GM15510 (cell line): ENCODE data around the gene USP6.
A peak's percentile ranks its signal among the peaks of the same experiment; 100 is the strongest.

ENCODE experiments used
- POLR2A ChIP-seq: IDR thresholded peaks from 3 replicates; pipeline ENCODE4 v1.6.1; 2011; ENCODE audit warnings: borderline replicate concordance; ENCODE audit not compliant: insufficient read length; ENCODE audit errors: extremely low read depth

Gene USP6

DNA sequence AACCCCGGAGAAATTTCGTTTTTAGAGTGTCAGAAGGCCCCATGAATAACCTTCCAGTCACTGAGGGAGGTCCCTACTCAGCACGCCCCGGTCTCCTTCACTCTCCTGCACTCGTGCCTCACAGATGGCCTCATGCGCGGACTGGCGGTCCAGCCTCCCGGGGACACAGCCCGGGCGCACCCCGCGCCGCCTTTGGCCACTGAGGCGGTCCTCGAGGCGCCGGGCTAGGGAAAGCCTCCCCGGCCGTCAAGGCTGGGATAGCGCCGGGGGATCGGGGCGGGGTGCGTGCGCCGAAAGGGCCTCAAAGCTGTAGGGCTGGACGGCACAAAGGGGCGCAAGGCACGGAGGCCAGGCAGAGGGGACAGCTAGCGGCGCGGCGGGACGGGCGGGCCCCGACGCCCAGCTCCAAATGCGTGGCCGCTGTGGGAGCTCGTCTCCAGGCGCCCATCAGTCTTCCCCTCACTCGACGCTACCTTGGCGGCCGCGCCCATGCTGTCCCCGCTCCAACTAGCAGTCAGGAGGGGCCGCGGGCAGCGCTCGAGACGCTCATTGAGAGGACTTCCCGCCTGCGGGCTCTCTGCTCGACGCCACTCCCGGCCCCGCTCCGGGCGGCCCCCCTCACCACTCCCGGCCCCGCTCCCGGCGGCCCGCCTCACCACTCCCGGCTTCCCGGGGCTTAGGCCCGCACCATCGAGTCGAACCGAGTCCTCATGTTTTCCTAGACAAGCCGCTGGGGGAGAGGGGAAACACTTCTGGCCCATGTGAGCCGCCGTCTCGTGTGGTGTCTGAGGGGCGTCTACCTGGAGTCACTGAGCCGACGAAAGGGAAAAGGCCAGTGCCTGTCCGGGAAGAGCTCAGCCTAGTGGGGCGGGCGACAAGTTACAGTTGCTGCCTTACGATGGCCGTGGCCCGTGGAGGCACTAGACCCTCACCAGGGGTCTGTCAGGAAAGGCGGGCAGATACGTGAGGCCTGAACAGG, at the start of gene USP6:
TSS of gene USP6 (plus strand) at position 360 of the 979 bp plus-strand sequence. CDS start 14,336 bp downstream, outside the sequence.
- no peak for TF ChIP-seq POLR2A

DNA sequence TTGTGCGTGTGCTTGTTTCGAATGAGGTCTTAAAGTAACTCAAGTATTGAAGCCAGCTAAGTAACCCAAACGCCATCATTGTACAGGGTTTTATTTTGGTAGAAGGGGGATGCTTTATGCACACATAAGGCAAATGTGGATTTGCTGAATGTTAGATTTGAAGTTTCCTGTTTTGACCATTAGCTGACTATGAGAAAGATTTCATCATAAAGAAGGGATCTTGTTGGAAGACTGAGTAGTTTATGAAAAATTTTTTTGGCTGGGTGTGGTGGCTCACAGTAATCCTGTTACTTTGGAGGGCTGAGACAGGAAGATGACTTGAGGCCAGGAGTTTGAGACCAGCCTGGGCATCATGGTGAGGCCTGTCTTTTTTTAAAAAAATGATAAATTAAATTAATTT, 47.6 kb upstream of the USP6 start:
- no peak for TF ChIP-seq POLR2A

DNA sequence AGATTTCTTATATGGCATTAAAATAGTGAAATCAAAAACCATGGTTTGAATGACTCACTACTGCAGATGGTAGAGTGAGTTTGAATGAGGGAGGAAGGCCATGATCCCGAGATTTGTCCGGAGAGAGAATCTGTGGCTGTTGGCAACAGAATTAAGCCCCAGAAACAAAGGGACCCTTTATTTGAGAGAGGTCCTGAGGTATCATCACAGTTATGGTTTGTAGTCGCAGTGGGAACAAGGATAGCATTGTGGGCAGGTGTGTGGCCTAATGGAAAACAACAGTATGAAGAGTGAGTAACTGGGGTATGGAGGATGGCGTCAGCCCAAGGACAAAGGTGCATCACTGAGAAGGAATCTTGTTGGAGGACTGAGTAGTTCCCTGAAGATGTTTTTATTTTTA, 46.1 kb upstream of the USP6 start:
- no peak for TF ChIP-seq POLR2A

DNA sequence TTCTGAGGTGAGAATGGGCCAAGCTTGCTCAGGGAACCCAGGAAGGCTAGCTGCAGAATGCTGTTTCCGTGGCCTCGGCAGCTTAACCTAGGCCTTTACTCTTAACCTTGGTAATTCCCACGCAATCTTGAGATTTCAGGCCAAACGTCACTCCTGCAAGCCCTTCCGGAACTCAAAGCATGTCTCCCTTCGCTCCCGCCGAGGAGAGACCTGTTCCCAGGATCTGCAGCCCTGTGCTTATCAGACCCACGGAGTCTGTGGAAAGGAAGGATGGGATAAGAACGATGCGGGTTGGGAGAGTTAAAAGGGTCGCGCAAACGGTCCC, 38.1 kb upstream of the USP6 start:
- no peak for TF ChIP-seq POLR2A

DNA sequence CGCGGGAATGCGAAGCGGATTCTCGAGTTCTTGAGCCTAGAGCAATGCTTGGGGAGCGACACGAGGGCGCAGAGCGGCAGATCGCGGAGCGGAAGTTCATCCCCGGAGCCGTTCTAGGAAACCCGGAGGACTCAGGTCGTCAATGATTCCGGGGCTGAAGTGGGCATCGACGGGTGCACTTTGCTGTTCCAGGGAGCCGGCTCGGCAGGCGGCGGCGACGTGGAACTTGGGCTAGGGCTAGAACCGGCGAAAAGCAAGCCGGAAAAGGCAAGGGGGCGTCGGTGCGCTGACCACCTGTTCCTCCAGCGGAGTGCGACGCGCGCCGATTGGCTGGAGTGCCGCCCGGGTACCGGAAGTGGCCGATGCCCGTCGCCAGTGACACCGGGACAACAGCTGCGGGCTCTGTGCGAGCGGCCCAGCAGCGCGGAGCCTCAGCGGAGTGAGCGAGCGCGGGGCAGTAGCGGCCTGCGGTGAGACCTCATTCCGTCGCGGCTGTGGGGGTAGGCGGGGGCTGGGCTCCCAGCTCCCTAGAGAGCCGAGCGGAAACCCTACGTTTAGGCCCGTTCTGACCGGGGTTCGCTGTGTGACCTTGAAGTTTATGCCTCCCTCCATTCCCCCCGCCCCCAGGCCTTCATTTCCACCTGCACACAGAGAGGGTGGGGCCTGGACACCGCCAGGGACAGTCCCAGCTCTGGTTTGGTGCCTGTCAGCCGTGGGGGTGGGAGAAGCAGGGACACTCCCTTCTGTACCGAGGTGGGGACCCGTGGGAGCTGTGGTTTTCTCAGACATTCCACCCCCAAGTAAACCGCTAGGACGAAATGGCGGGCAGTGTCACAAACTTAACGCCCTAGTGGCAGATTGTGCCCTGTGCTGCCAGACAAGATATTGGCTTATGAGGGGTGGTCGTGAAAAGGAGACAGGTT, 37.5 kb upstream of the USP6 start, which contains the start of gene ZFP3:
TSS of gene ZFP3 (plus strand) at position 362 of the 923 bp plus-strand sequence. CDS start 13,038 bp downstream, outside the sequence.
- TF ChIP-seq POLR2A: peak; percentile 79

DNA sequence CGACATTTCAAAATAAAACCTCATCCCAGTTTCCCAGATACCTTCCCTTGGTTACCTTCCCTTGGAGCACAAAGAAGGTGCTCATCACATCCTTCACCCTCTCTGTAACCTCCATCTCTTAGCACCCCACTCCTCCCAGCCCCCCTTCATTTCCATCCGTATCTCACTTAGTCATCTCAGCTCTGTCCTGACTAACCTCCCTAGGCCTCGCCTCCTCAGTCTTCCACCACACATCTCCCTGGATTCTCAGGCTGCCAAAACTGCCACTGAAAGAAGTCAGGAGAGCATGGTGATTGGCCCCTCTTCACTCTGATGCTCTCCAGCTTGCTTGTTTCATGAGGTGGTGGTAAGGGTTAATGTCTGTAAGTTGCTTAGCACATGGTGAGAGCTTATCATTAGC, 35.2 kb upstream of the USP6 start:
- no peak for TF ChIP-seq POLR2A

DNA sequence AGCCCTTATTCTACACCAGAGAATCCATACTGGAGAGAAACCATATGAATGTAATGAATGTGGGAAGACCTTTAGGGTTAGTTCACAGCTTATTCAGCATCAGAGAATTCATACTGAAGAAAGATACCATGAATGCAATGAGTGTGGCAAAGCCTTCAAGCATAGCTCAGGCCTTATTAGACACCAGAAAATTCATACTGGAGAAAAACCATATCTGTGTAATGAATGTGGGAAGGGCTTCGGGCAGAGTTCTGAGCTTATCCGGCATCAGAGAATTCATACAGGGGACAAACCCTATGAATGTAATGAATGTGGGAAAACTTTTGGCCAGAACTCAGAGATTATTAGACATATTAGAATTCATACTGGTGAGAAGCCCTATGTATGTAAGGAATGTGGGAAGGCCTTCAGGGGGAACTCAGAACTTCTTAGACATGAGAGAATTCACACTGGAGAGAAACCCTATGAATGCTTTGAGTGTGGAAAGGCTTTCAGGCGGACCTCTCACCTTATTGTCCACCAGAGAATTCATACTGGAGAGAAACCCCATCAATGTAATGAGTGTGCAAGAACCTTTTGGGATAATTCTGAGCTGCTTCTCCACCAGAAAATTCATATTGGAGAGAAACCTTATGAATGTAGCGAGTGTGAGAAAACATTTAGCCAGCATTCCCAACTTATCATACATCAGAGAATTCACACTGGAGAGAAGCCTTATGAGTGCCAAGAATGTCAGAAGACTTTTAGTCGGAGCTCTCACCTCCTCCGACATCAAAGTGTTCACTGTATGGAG, 23.4 kb upstream of the USP6 start:
- no peak for TF ChIP-seq POLR2A

DNA sequence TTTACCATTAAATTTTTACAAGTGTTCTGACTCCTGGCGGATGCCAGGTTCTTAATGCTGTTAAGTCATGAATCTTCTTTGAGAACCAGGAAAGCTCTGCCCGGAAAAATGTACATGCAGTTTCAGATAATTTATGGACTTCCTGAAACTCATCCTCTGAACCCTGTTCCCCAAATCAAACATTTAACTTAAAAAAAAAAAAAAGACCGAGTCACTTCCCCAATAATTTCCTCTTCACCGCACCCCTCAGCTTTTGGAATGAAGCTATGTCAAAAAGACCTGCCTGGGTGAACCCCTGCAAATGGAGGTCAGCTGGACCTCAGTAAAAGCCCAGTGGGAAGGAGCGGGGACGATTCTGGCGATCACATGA, 19.1 kb upstream of the USP6 start:
- TF ChIP-seq POLR2A: no peak

DNA sequence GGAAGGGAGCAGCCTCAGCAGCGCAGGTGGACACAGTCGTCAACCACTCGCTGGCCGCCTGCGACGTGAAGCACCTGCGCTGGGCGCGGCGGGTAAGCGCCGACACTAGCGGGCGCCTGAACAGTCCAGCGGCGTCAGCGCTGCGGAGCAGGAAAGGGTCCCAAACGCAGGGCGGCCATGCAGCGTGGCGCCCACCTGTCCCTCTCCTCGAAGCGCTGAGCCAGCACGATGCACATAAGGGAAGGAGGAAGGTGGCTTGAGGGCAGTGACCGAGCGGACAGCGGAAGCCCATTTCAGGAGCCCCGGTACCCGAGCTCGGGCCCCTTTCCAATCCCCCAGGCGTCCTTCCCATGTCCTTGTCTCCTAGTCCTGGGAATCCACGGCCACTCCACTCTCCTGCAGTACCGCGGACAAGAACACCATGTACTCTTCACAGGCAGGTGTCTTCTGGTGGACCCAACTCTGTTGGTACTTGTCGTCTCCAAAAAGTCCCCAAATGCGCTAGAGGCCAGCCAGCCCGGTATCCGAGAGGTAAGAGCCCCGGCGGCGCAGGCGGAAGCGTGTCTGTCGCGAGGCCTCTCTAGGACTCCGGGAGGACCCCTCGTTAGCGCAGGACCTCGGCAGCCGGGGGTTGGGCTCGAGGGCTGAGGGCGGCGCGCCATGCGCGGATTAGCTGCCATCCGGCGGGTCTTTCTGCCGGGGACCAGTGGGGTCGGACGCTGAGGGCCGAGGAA, 18.6 kb upstream of the USP6 start:
- no peak for TF ChIP-seq POLR2A

DNA sequence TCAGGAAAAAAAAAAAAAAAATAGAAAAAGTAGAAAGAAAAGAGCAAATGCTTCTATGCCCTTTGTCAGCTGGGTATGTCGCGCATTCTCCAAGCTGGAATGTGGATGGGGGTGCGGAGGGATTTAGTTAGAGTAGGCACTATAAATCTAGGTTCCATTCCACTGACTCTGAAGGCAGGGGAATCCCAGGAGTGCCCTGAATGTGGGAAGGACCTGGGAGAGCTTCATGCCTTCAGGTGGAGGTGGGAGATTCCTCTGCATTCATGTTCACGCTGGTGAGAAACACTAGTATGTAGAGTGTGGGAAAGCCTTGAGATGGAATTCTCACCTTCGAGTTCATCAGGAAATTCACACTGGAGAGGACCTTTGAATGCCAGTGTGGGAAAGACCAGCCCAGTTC, 16.6 kb upstream of the USP6 start:
- no peak for TF ChIP-seq POLR2A

DNA sequence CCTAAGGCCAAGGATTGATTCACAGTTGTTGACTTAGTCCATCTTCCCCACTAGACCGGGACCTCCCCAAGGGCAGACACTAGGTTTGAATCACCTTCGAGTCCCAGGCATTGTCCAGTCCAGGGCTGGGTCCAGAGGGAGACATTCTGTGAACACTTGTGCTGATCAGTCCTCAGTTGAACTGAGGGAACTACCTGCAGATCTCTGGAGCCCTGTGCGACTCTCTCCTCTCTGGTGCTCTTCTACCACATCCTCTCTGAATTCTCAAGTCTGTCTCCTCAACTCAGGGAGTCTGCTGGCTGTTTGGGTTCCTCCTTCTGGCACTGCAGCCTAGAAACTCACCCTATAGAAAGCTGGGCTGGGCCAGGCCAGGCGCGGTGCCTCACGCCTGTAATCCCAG, 15.0 kb upstream of the USP6 start:
- no peak for TF ChIP-seq POLR2A

DNA sequence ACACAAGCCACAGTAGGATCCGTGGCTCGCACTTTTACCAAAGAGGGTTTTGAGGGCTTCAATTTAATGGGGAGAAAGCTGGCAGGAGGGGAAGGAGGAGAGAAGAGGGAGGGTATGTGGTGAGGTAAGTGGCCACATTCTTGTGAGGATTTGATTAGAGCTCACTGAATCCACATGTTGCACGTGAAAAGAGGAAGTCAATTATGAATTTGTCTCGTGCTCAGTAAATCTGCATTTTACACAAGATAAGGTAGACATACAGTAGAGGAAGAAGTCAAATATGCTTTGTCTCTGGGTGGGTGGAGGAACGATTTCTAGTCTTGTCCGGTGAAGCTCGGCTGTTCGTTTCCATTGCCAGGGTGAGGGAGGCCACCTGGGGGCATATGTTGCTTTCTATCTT, 5.0 kb upstream of the USP6 start:
- TF ChIP-seq POLR2A: no peak

DNA sequence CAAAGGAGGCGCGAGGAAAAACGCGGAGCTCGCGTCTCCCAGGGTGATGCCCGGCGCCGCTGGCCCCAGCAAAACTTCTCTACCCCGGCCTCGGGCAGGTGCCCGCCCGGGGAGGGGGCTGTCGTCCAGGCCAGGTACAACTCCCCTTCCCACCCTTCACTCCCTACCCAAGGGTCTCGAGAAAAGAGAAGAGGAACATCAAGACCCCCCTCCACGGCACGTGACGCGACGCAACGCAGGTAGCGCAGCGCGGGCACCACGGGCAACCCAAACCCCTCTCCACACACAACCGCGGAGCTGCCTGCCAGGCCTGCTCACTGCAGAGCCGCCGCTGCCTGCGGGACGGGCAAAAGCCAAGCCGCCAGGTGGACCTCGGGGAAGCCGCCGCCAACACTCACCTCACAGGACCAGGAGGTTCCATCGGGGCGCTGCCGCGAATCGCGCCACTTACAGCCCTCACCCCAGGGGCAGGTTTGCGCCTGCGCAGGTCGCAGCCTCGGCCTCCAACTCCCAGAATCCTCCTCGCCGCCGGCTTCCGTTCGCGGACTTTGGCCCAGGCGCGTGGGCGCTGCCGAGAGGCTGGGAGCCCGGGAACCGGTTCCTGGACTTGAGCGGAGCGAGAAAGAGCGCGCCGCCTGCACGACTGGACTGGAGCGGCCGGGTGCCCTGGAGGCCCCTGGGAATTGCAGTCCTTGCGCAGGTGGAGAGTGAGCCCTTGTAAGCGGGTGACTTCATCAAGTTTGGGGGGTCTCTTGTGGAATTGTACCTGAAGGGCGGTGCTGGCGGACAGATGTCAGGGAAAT, 4.2 kb upstream of the USP6 start, which contains the start of gene ZNF232:
TSS of gene ZNF232 (minus strand) at position 477 of the 803 bp plus-strand sequence. CDS start at position 421, 56 bp downstream.
- TF ChIP-seq POLR2A: no peak
